ENCODE measurements around the gene DAP.

DNA sequence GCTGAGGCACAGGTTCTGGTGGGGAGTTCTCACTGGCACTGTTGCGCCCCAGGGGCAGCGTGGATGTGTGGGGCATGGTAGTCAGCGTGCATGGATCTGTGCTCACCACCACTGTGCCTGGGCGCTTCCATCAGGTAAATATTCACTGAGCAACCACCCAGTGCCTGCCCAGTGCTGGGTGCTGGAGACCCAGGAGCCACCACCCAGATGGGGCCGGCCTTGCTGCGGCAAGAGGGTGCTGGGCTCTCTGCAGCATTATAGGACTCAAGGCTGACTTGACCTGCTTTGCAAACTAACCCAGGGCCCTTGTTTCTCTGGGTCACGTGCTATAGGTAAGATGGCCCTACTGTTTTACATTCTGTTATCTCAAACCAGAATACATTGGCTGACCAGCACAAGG is 60.5 kb downstream of the DAP start:
- TF ChIP-seq, protein P1, sequence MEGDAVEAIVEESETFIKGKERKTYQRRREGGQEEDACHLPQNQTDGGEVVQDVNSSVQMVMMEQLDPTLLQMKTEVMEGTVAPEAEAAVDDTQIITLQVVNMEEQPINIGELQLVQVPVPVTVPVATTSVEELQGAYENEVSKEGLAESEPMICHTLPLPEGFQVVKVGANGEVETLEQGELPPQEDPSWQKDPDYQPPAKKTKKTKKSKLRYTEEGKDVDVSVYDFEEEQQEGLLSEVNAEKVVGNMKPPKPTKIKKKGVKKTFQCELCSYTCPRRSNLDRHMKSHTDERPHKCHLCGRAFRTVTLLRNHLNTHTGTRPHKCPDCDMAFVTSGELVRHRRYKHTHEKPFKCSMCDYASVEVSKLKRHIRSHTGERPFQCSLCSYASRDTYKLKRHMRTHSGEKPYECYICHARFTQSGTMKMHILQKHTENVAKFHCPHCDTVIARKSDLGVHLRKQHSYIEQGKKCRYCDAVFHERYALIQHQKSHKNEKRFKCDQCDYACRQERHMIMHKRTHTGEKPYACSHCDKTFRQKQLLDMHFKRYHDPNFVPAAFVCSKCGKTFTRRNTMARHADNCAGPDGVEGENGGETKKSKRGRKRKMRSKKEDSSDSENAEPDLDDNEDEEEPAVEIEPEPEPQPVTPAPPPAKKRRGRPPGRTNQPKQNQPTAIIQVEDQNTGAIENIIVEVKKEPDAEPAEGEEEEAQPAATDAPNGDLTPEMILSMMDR (IDR thresholded peaks at IDR 0.05), result no peak
- TF ChIP-seq POLR2A (IDR thresholded peaks at IDR 0.05) (no peak), POLR2AphosphoS5 (IDR thresholded peaks at IDR 0.05) (no peak)

Measured in transverse colon (tissue), 4 donors.